ENCODE data around the gene RIMBP2.

RIMBP2 gene

DNA sequence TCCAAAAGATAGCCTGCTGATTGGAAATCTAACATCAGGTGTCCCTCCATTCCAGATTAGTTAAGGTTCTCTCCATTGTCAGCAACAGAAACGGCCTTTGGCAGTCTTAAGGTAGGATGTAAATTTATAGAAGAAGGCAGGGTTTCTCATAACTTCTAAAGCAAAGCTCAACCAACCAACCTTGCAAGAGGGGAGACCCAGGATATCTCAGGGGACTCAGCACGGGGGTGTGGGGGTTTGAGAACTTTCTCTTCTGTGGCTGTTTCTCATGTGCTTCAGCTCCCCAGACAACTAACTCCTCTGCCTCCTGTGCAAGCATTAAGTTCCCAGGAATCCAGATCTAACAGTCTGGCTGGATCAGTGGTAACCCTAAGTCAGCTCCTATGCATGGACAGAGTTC is 148.1 kb downstream of the RIMBP2 start:
- no peaks in the 10 kb centered on the region for H3K36me3 ChIP-seq (ENCODE audit: control insufficient read depth, insufficient read depth, low read length)
- no peak overlapping the region for H3K9ac ChIP-seq (ENCODE audit: low read length)
- no peak overlapping the region for H3K27ac ChIP-seq (ENCODE audit: low read depth, low read length)
- no peaks in the 10 kb centered on the region for H3K27me3 ChIP-seq (ENCODE audit: control insufficient read depth, insufficient read depth, low read length)
- no peaks in the 10 kb centered on the region for H3K4me1 ChIP-seq (ENCODE audit: control insufficient read depth, insufficient read depth, low read length)
- H3K4me3 ChIP-seq (ENCODE audit: low read depth, low read length): no peak overlapping the region
- H3K9me3 ChIP-seq (ENCODE audit: control insufficient read depth, insufficient read depth, low read depth, low read length): peaks cover 22% of the 10 kb centered on the region

DNA sequence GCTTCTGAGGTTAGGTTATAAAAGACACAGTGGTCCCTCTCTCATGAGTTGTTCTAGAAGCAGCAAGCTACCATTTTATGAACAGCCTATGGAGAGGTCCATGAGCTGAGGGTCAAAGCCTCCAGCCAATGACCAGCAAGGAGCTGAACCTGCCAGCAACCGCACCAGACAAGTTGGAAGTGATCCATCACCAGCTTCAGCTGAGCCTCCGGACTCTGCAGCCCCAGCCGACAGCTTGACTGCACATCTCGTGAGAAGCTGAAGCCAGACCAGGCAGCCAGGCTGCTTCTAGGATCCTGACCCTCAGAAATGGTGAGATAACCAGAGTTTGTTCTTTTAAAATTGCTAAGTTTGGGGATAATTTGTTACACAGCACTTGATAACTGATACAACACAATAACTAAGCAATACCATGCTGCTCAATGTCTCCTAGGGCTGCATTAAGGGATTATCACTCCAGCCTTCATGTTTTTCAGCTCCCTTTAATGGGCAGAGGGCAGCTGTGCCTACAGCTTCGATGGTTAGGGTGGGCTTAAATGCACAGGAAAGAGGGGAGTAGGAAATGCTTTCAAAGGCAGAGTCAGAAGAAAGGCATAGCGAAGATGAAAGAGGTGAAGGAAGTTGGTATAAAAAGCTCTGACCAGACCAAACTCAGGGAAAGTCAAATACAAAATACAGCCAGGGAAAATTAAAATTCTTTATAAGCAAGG is 149.5 kb downstream of the RIMBP2 start:
- H3K4me3 ChIP-seq (ENCODE audit: low read depth, low read length): no peak overlapping the region
- no peaks in the 10 kb centered on the region for H3K27me3 ChIP-seq (ENCODE audit: control insufficient read depth, insufficient read depth, low read length)
- H3K9ac ChIP-seq (ENCODE audit: low read length): no peak overlapping the region
- H3K27ac ChIP-seq (ENCODE audit: low read depth, low read length): no peak overlapping the region
- peaks cover 22% of the 10 kb centered on the region for H3K9me3 ChIP-seq (ENCODE audit: control insufficient read depth, insufficient read depth, low read depth, low read length)
- no peaks in the 10 kb centered on the region for H3K36me3 ChIP-seq (ENCODE audit: control insufficient read depth, insufficient read depth, low read length)
- H3K4me1 ChIP-seq (ENCODE audit: control insufficient read depth, insufficient read depth, low read length): no peaks in the 10 kb centered on the region

GRCh38 chr12:130565189-130565588 is 150.9 kb downstream of the RIMBP2 start:
- Histone ChIP-seq H3K9me3 (ENCODE audit: control insufficient read depth, insufficient read depth, low read depth, low read length) (peaks cover 22% of the 10 kb centered on the region), H3K36me3 (ENCODE audit: control insufficient read depth, insufficient read depth, low read length) (no peaks in the 10 kb centered on the region), H3K27ac (ENCODE audit: low read depth, low read length) (no peak overlapping the region), H3K4me1 (ENCODE audit: control insufficient read depth, insufficient read depth, low read length) (no peaks in the 10 kb centered on the region), H3K27me3 (ENCODE audit: control insufficient read depth, insufficient read depth, low read length) (no peaks in the 10 kb centered on the region), H3K9ac (ENCODE audit: low read length) (no peak overlapping the region), H3K4me3 (ENCODE audit: low read depth, low read length) (no peak overlapping the region)

DNA sequence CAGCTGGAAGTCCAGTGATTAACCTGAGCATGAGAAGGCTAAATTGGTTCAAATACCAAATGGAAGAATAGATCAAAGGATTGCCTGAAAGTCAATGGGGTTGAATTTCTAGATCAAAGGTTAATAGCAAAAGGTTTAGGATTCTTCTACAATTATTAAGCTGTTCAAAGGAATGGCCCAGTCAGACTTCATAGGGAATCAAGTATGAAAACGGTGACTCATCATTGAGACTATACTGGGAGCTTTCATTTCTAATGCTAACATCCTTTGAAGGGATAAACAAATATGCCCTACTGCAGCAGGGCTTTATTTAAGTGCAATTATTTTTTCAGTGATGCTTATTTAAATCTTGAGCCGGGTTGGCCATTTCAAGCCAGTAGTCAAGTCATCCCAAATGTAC is 152.8 kb downstream of the RIMBP2 start:
- H3K36me3 ChIP-seq (ENCODE audit: control insufficient read depth, insufficient read depth, low read length): no peaks in the 10 kb centered on the region
- H3K9ac ChIP-seq (ENCODE audit: low read length): no peak overlapping the region
- H3K27me3 ChIP-seq (ENCODE audit: control insufficient read depth, insufficient read depth, low read length): 0 out of 2 replicates have a peak, but pooled peaks cover 2% of the 10 kb centered on the region
- H3K27ac ChIP-seq (ENCODE audit: low read depth, low read length): no peak overlapping the region
- no peaks in the 10 kb centered on the region for H3K4me1 ChIP-seq (ENCODE audit: control insufficient read depth, insufficient read depth, low read length)
- H3K9me3 ChIP-seq (ENCODE audit: control insufficient read depth, insufficient read depth, low read depth, low read length): peaks cover 22% of the 10 kb centered on the region
- no peak overlapping the region for H3K4me3 ChIP-seq (ENCODE audit: low read depth, low read length)

GRCh38 chr12:130562716-130563115 is 153.4 kb downstream of the RIMBP2 start:
- H3K4me3 ChIP-seq (ENCODE audit: low read depth, low read length): no peak overlapping the region
- H3K9ac ChIP-seq (ENCODE audit: low read length): no peak overlapping the region
- peaks cover 22% of the 10 kb centered on the region for H3K9me3 ChIP-seq (ENCODE audit: control insufficient read depth, insufficient read depth, low read depth, low read length)
- H3K27ac ChIP-seq (ENCODE audit: low read depth, low read length): no peak overlapping the region
- H3K27me3 ChIP-seq (ENCODE audit: control insufficient read depth, insufficient read depth, low read length): 0 out of 2 replicates have a peak, but pooled peaks cover 5% of the 10 kb centered on the region
- no peaks in the 10 kb centered on the region for H3K4me1 ChIP-seq (ENCODE audit: control insufficient read depth, insufficient read depth, low read length)
- H3K36me3 ChIP-seq (ENCODE audit: control insufficient read depth, insufficient read depth, low read length): no peaks in the 10 kb centered on the region

DNA sequence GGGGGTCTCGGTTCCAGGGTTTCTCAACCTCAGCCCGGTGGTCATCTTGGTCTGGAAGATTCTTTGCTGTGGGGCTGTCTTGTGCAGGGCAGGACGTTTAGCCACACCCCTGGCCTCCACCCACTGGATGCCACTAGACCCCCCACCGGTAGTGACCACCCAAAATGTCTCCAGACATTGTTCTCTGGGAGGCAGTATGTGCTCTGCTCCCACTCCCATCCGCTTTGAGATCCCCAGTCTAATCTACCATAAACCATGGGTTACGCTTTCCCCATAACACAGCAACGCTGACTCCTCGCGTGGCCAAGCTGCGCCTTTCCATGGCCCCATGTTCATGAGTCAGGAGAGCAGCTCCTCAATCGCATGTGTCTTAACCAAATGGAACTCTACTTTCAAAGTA is 155.8 kb downstream of the RIMBP2 start:
- peaks cover 9% of the 10 kb centered on the region for H3K9me3 ChIP-seq (ENCODE audit: control insufficient read depth, insufficient read depth, low read depth, low read length)
- no peaks in the 10 kb centered on the region for H3K4me1 ChIP-seq (ENCODE audit: control insufficient read depth, insufficient read depth, low read length)
- H3K27me3 ChIP-seq (ENCODE audit: control insufficient read depth, insufficient read depth, low read length): 0 out of 2 replicates have a peak, but pooled peaks cover 6% of the 10 kb centered on the region
- no peaks in the 10 kb centered on the region for H3K36me3 ChIP-seq (ENCODE audit: control insufficient read depth, insufficient read depth, low read length)
- no peak overlapping the region for H3K4me3 ChIP-seq (ENCODE audit: low read depth, low read length)
- H3K9ac ChIP-seq (ENCODE audit: low read length): no peak overlapping the region
- no peak overlapping the region for H3K27ac ChIP-seq (ENCODE audit: low read depth, low read length)

DNA sequence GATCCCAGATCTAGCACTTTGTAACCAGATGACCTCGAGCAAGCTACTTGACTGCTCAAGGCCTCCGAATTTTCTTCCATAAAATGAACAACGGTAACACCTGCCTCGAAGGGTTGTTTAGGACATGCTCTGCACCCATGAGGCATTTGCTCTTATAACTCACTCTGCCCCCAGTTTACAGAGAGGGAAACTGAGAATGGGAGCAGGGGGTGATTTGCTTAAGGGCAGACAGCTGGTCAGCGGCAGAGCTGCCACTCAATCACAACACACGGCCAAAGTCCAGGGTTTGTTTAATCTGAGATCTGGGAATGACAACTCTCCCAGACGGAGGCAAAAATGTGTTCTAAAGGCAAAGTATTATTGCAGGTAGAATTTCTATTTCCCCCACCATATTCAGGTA is 156.3 kb downstream of the RIMBP2 start:
- Histone ChIP-seq H3K4me3 (ENCODE audit: low read depth, low read length) (no peak overlapping the region), H3K4me1 (ENCODE audit: control insufficient read depth, insufficient read depth, low read length) (no peaks in the 10 kb centered on the region), H3K9me3 (ENCODE audit: control insufficient read depth, insufficient read depth, low read depth, low read length) (0 out of 2 replicates have a peak, but pooled peaks cover 6% of the 10 kb centered on the region), H3K27me3 (ENCODE audit: control insufficient read depth, insufficient read depth, low read length) (0 out of 2 replicates have a peak, but pooled peaks cover 6% of the 10 kb centered on the region), H3K27ac (ENCODE audit: low read depth, low read length) (no peak overlapping the region), H3K9ac (ENCODE audit: low read length) (no peak overlapping the region), H3K36me3 (ENCODE audit: control insufficient read depth, insufficient read depth, low read length) (no peaks in the 10 kb centered on the region)

DNA sequence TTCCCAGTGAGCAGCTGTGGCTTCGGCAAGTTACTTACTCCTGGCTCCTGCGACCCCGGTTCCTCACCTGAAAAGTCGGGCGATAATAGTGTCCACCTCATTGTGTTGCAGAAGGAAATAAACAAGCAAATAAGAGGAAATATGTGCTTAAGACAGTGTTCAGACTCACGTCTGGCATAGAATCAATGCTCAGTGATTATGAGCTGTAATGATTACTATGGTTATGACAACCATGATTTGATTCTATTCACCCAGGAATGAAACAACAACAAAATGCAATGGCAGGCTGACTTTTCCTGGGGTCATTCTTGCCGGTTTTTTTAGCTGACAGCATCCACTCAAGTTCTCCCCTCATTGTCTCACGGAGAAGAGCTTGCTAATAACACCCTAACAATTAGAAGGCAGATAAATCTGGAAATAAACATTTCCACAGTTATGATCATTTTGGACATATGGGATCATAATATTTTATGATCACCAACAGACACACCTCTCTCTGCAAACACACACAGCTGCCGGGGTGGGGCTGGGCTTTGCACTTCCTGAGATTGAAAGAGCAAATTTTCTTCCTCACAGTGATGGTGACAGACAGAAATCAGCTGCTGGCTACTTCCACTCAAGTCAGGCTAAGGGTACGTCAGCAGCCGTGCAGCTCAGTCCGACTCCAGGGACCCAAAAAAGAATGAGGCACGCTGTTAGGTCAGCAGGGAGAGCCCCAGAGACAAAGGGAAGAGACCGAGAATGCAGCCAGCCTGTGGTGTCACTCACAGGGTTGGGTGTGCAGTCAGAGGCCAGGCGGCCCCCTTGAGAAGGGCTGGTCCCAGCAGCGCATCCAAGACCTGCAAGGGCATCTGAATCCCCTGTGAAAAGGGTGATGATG is 158.0 kb downstream of the RIMBP2 start:
- no peaks in the 10 kb centered on the region for H3K9me3 ChIP-seq (ENCODE audit: control insufficient read depth, insufficient read depth, low read depth, low read length)

GRCh38 chr12:130557201-130557600 is 158.9 kb downstream of the RIMBP2 start:
- Histone ChIP-seq H3K9ac (ENCODE audit: low read length) (no peak overlapping the region), H3K36me3 (ENCODE audit: control insufficient read depth, insufficient read depth, low read length) (no peaks in the 10 kb centered on the region), H3K4me3 (ENCODE audit: low read depth, low read length) (no peak overlapping the region), H3K27ac (ENCODE audit: low read depth, low read length) (no peak overlapping the region), H3K27me3 (ENCODE audit: control insufficient read depth, insufficient read depth, low read length) (0 out of 2 replicates have a peak, but pooled peaks cover 6% of the 10 kb centered on the region), H3K4me1 (ENCODE audit: control insufficient read depth, insufficient read depth, low read length) (no peaks in the 10 kb centered on the region), H3K9me3 (ENCODE audit: control insufficient read depth, insufficient read depth, low read depth, low read length) (no peaks in the 10 kb centered on the region)

More for the DNA sequence above, 158.0 kb downstream of the RIMBP2 start:
- no peaks in the 10 kb centered on the region for H3K4me1 ChIP-seq (ENCODE audit: control insufficient read depth, insufficient read depth, low read length)
- H3K27ac ChIP-seq (ENCODE audit: low read depth, low read length): no peak overlapping the region
- H3K9ac ChIP-seq (ENCODE audit: low read length): no peak overlapping the region
- H3K4me3 ChIP-seq (ENCODE audit: low read depth, low read length): no peak overlapping the region
- no peaks in the 10 kb centered on the region for H3K36me3 ChIP-seq (ENCODE audit: control insufficient read depth, insufficient read depth, low read length)
- H3K27me3 ChIP-seq (ENCODE audit: control insufficient read depth, insufficient read depth, low read length): 0 out of 2 replicates have a peak, but pooled peaks cover 6% of the 10 kb centered on the region

DNA sequence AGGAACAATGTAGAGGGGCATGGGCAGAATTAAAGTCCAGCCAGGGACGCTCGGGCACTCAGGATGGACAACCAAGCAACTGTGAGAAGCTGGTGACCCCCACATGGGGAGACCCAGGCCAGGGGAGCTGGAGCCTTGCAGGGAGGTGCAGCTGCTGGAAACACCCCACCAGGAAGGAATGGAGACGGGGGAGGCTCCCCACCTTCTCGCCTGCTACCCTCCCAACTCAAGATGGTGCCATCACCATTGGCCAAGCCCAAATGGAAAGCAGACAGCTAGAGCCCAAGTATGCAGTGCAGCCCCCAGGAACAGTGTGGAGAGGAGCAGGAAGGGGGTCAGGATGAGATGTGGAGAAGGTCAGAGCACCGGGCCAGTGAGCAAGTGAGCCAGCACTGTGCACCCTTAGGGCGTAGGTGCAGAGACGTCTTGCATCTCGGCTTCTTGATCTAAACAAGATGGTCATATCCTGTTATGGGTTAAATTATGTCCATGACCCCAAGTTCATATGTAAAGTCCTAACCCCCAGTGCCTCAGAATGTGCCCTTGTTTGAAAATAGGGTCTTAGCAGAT is 159.5 kb downstream of the RIMBP2 start:
- Histone ChIP-seq H3K9ac (ENCODE audit: low read length) (no peak overlapping the region), H3K27ac (ENCODE audit: low read depth, low read length) (no peak overlapping the region), H3K36me3 (ENCODE audit: control insufficient read depth, insufficient read depth, low read length) (no peaks in the 10 kb centered on the region), H3K27me3 (ENCODE audit: control insufficient read depth, insufficient read depth, low read length) (0 out of 2 replicates have a peak, but pooled peaks cover 6% of the 10 kb centered on the region), H3K4me1 (ENCODE audit: control insufficient read depth, insufficient read depth, low read length) (no peaks in the 10 kb centered on the region), H3K4me3 (ENCODE audit: low read depth, low read length) (no peak overlapping the region), H3K9me3 (ENCODE audit: control insufficient read depth, insufficient read depth, low read depth, low read length) (0 out of 2 replicates have a peak, but pooled peaks cover 3% of the 10 kb centered on the region)

Data from HUES6 (cell line).